ENCODE measurements around the gene CNTN5. TPM values are rescaled to one million over a fixed set of nuclear protein-coding genes. Genes with fewer than 3 reads are reported as not detected.

The CNTN5 gene
- total RNA-seq, 1 donor from 2014 or later = not detected

DNA sequence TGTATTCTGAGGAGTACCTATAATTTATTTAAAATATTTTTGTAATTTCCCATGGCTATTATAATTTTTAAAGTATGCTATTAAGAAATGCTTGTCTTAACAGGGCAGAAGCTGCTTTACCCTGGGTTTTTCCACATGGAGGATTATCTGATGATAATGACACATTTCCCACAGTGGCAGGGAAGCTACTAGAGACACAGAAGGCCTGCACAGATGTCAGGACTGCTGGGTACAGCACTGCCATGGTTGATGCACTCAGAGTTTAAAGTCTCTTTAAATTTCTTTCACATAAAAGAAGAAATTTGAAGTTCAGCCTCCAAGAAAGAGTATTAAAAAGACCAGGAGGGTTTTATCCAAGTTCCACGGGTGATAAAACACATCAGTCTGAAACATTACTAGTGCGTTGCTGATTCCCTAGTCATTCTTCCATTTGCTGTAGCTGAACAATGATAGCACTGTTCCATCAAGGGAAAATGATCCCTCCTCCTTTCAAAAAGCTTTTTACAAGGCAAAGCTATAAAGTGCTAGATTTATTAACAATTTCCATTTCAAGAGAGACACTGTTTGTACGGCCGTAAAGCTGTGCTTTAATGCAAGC is 363.0 kb downstream of the CNTN5 start:
- no peak for DNase-seq (ENCODE audit: low read depth in 2 of 2)

GRCh38 chr11:99391245-99391644 is 370.5 kb downstream of the CNTN5 start:
- DNase-seq (ENCODE audit: low read depth in 2 of 2) = no peak

DNA sequence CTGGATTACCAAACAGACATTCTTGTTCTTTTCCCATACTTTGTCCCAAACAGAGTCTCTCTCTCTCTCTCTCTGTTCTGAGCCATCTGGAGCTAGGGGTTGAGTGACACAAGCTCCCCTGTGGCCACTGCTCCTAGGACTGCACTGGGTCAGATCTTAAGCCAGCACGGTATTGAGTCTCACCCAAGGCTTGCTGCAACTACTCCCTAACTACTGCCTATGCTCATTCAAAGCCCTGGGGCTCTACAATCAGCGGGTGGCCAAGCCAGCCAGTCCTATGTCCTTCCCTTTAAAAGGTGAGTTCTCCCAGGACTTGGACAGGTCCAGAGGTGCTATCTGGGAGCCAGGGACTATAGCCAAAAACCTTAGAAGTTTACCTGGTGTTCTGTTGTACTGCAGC is 385.6 kb downstream of the CNTN5 start:
- DNase-seq (ENCODE audit: low read depth in 2 of 2) = no peak

DNA sequence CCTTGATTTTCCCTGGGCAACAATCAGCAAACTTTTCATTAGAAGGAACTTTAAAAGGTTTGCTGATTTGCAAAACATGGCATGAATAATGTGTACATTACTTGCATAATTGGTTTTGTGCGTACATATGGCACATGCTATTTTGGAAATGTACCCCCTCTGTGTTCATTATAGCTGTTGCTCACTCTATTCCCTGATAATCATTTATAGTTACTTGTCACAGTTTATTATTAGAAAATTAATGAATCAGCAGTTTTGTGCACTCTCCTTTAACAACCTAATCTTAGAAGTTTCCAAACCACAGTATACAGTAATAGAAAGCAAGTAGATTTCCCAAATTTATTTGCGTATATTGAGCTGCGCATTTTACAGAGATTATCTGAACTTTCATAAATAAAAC is 389.9 kb downstream of the CNTN5 start:
- no peak for DNase-seq (ENCODE audit: low read depth in 2 of 2)

GRCh38 chr11:99418927-99419720 is 398.4 kb downstream of the CNTN5 start:
- no peak for DNase-seq (ENCODE audit: low read depth in 2 of 2)

GRCh38 chr11:99419991-99420390 is 399.2 kb downstream of the CNTN5 start:
- no peak for DNase-seq (ENCODE audit: low read depth in 2 of 2)

- no peak for DNase-seq (ENCODE audit: low read depth in 2 of 2)
Observed at GRCh38 chr11:99422581-99423427, 402.1 kb downstream of the CNTN5 start.

GRCh38 chr11:99423428-99423983 is 402.8 kb downstream of the CNTN5 start:
- no peak for DNase-seq (ENCODE audit: low read depth in 2 of 2)

- DNase-seq (ENCODE audit: low read depth in 2 of 2) = no peak
Observed at GRCh38 chr11:99424313-99425084, 403.8 kb downstream of the CNTN5 start.

DNA sequence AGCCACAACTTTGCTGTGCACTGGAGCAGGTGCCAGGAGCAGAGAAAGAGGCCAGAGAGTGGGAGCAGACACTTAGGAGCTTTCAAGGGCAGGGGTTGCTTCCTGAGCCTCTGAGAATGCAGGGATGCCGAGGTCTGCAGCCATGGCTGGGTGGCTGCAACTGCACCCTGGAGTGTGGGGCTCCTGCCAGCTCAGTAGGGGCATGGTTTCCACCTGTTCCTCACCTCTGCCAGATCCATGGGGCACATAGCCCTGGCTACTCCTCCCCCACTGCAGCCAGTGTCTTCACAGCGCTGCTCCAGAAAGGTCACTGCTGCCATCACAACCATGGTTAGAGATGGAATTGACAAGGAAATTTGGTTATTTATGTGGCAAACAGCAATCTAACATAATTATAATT is 404.8 kb downstream of the CNTN5 start:
- no peak for DNase-seq (ENCODE audit: low read depth in 2 of 2)

GRCh38 chr11:99432677-99433076 is 411.9 kb downstream of the CNTN5 start:
- no peak for DNase-seq (ENCODE audit: low read depth in 2 of 2)

DNA sequence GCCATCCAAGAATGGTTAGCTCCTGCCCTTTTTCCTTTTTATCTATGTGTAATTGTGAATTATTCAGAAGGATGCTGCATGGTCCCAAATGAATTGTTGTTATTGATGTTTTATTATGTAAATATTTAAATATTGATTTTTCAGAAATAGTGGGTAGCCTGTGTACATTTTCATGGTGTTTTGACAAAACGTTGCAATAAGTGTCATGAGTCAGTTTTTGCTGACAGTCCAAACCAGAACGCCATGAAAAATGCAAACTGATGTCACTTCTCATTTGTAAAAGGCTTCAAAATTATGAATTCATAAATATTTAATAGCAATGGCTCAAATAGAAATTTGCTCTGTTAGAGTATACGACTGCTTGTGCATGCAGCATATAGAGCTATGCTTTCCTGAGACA is 422.5 kb downstream of the CNTN5 start:
- no peak for DNase-seq (ENCODE audit: low read depth in 2 of 2)

- DNase-seq (ENCODE audit: low read depth in 2 of 2) = no peak
Observed at GRCh38 chr11:99446400-99446799, 425.7 kb downstream of the CNTN5 start.

- DNase-seq (ENCODE audit: low read depth in 2 of 2) = no peak
Observed at GRCh38 chr11:99449345-99449744, 428.6 kb downstream of the CNTN5 start.

DNA sequence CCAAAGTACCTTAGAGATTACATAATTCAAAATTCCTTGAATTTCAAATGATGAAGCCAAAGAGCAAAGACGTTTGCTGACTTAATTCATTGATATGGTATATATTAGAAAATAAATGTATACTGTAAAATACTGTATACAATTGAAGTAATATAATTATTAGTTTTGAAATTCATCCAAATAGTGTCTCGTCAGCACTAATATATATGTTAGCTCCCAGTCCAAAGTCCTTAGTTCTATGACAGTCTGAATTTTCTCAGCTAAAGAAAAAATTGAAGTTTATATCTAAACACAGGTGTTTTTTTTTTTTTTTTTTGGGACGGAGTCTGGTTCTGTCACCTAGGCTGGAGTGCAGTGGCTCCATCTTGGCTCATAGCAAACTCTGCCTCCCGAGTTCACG is 431.3 kb downstream of the CNTN5 start:
- DNase-seq (ENCODE audit: low read depth in 2 of 2) = no peak

DNA sequence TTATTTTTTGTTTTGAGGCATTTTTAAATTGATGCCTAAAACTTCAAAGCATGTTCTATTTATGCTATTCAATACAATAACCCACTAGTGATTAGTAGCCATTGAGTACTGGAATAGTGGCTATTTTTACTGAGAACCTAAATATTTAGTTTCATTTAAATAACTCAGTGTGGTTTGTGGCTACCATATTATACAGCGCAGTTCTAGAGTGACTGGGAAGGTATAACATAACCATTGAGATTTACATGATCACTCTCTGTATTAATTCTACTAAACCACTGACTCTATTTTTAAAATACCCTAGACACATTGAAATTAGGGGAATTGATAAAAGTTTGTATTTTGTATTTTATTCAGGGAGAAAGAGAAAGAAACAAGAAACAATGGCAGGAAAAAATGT is 441.2 kb downstream of the CNTN5 start:
- DNase-seq (ENCODE audit: low read depth in 2 of 2) = no peak

- DNase-seq (ENCODE audit: low read depth in 2 of 2) = no peak
Observed at GRCh38 chr11:99464985-99465384, 444.2 kb downstream of the CNTN5 start.

- DNase-seq (ENCODE audit: low read depth in 2 of 2) = no peak
Observed at GRCh38 chr11:99489581-99489980, 468.8 kb downstream of the CNTN5 start.

- DNase-seq (ENCODE audit: low read depth in 2 of 2) = no peak
Observed at GRCh38 chr11:99494065-99494464, 473.3 kb downstream of the CNTN5 start.

DNA sequence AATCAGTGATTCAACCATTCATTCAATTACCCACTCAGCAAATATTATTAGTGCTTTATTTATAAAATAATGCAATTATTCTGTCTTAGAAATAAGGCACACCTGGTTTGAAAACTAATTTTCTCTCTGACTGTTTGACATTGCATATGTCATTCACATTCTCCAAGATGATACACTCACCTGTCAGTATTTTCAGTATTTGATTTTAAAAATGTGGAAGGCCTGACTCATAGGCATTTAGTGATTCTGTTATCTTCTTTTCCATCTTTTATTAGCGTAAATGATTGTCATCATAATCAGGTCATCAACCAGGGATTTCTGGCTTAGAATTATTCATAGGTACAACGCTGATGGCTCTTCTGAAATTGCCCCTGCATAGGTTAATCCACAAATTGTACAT is 480.9 kb downstream of the CNTN5 start:
- no peak for DNase-seq (ENCODE audit: low read depth in 2 of 2)

- no peak for DNase-seq (ENCODE audit: low read depth in 2 of 2)
Observed at GRCh38 chr11:99505316-99505715, 484.6 kb downstream of the CNTN5 start.

Measured in dermis microvascular lymphatic vessel endothelial cell (primary cell).